ENCODE results near the gene UNC13C.

UNC13C gene

DNA sequence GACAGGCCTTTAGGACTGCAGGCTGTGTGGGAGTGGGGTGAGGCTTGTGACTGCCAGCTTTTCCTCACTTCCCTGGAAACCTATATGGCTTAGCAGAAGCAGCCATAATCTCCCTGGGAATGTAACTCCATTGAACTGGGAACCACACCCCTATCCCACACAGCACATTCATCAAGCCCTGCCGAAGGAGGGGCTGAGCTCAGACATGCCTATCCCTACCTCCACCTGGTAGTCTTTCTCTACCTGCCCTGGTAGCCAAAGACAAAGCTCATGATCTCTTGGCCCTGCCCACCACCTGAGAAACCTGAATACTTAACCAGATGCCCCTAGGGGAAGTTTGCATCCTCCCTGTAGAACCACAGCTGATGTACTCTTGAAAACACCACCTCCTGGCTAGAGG is 219.8 kb downstream of the UNC13C start:
- Histone ChIP-seq H3K4me3 (replicated peaks; ENCODE audit: insufficient read depth, low read length) (no peak overlapping the region), H3K27me3 (ENCODE audit: insufficient read depth, poor library complexity, severe bottlenecking) (no peaks in the 10 kb centered on the region), H3K27ac (replicated peaks) (no peak overlapping the region)
- TF ChIP-seq SPI1 (IDR thresholded peaks at IDR 0.05; ENCODE audit: borderline replicate concordance, low read depth) (no peak), POLR2AphosphoS5 (IDR thresholded peaks at IDR 0.05; ENCODE audit: low read depth) (no peak), GABPA (IDR thresholded peaks at IDR 0.05; ENCODE audit: low read depth) (no peak)
- TF ChIP-seq, protein P1, sequence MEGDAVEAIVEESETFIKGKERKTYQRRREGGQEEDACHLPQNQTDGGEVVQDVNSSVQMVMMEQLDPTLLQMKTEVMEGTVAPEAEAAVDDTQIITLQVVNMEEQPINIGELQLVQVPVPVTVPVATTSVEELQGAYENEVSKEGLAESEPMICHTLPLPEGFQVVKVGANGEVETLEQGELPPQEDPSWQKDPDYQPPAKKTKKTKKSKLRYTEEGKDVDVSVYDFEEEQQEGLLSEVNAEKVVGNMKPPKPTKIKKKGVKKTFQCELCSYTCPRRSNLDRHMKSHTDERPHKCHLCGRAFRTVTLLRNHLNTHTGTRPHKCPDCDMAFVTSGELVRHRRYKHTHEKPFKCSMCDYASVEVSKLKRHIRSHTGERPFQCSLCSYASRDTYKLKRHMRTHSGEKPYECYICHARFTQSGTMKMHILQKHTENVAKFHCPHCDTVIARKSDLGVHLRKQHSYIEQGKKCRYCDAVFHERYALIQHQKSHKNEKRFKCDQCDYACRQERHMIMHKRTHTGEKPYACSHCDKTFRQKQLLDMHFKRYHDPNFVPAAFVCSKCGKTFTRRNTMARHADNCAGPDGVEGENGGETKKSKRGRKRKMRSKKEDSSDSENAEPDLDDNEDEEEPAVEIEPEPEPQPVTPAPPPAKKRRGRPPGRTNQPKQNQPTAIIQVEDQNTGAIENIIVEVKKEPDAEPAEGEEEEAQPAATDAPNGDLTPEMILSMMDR (IDR thresholded peaks at IDR 0.05; ENCODE audit: insufficient read depth, low read length) = no peak
- TF ChIP-seq, protein P2, sequence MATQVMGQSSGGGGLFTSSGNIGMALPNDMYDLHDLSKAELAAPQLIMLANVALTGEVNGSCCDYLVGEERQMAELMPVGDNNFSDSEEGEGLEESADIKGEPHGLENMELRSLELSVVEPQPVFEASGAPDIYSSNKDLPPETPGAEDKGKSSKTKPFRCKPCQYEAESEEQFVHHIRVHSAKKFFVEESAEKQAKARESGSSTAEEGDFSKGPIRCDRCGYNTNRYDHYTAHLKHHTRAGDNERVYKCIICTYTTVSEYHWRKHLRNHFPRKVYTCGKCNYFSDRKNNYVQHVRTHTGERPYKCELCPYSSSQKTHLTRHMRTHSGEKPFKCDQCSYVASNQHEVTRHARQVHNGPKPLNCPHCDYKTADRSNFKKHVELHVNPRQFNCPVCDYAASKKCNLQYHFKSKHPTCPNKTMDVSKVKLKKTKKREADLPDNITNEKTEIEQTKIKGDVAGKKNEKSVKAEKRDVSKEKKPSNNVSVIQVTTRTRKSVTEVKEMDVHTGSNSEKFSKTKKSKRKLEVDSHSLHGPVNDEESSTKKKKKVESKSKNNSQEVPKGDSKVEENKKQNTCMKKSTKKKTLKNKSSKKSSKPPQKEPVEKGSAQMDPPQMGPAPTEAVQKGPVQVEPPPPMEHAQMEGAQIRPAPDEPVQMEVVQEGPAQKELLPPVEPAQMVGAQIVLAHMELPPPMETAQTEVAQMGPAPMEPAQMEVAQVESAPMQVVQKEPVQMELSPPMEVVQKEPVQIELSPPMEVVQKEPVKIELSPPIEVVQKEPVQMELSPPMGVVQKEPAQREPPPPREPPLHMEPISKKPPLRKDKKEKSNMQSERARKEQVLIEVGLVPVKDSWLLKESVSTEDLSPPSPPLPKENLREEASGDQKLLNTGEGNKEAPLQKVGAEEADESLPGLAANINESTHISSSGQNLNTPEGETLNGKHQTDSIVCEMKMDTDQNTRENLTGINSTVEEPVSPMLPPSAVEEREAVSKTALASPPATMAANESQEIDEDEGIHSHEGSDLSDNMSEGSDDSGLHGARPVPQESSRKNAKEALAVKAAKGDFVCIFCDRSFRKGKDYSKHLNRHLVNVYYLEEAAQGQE (IDR thresholded peaks at IDR 0.05; ENCODE audit: insufficient replicate concordance, low read depth) = no peak
- no peak for DNase-seq (ENCODE audit: low read depth in 1 of 2, low spot score in 1 of 2)

DNA sequence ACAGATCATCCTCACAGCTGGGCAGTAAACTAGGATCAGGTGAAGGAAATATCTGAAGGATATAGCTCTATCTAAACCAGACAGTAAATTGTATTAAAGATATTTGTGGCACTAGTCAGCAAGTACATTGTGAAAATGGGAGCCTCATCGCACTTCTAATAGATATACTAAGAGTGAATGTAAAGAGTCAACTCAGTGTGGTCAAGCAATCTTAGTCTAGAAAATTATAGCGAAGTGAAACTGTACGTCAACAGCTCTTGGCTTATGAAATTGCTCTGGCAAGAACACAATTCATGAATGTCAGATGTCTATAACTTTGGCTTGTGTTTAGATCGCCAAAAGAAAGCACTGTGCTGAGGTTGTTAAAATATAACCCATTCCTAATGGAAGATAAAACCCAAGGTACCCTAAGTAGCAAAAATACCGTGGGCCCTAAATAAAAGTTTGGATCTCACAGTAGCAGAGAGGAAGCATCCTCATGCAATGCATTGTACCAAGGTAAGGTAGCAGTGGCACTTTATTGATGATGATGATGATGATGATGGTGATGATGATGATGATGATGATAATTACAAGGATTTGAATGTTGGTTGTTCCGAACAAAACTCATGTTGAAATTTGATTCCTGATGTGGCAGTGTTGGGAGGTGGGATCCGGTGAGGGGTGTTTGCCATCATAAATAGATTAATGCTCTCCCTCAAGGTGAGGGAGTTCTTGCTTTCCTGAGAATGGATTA is 228.5 kb downstream of the UNC13C start:
- H3K4me3 ChIP-seq (replicated peaks; ENCODE audit: insufficient read depth, low read length) = no peak overlapping the region
- H3K27me3 ChIP-seq (ENCODE audit: insufficient read depth, poor library complexity, severe bottlenecking) = no peaks in the 10 kb centered on the region
- H3K27ac ChIP-seq (replicated peaks) = no peak overlapping the region
- TF ChIP-seq POLR2AphosphoS5 (IDR thresholded peaks at IDR 0.05; ENCODE audit: low read depth) = no peak
- no peak for TF ChIP-seq SPI1 (IDR thresholded peaks at IDR 0.05; ENCODE audit: borderline replicate concordance, low read depth)
- TF ChIP-seq, protein P1 (IDR thresholded peaks at IDR 0.05; ENCODE audit: insufficient read depth, low read length) = no peak
- no peak for TF ChIP-seq GABPA (IDR thresholded peaks at IDR 0.05; ENCODE audit: low read depth)
- TF ChIP-seq, protein P2 (IDR thresholded peaks at IDR 0.05; ENCODE audit: insufficient replicate concordance, low read depth) = no peak
- no peak for DNase-seq (ENCODE audit: low read depth in 1 of 2, low spot score in 1 of 2)

- peak in 1 of 2 experiments; percentile 7 for DNase-seq (ENCODE audit: low read depth in 1 of 2, low spot score in 1 of 2)
- H3K4me3 ChIP-seq (replicated peaks; ENCODE audit: insufficient read depth, low read length) = no peak overlapping the region
- H3K27ac ChIP-seq (replicated peaks) = no peak overlapping the region
- TF ChIP-seq POLR2AphosphoS5 (IDR thresholded peaks at IDR 0.05; ENCODE audit: low read depth) (no peak), GABPA (IDR thresholded peaks at IDR 0.05; ENCODE audit: low read depth) (no peak), SPI1 (IDR thresholded peaks at IDR 0.05; ENCODE audit: borderline replicate concordance, low read depth) (no peak)
- TF ChIP-seq, protein P2 (IDR thresholded peaks at IDR 0.05; ENCODE audit: insufficient replicate concordance, low read depth) = no peak
- TF ChIP-seq, protein P1 (IDR thresholded peaks at IDR 0.05; ENCODE audit: insufficient read depth, low read length) = no peak
- no peaks in the 10 kb centered on the region for H3K27me3 ChIP-seq (ENCODE audit: insufficient read depth, poor library complexity, severe bottlenecking)
Measured at GRCh38 chr15:54208786-54209185, 230.5 kb downstream of the UNC13C start.
